Stimulated activated naive B cell treated with anti-CD40 and anti-IgM and Interleukin-4, amounts not matched to agents 10 μg/mL and 1 μg/mL and 100 μg/mL, for 72 hours (primary cell): ENCODE results near the gene HDC.

Experiments
- ATAC-seq, 2 donors: fragments of 150-1000 bp; cut with Tn5 transposase; replicated peaks; 2 replicates each; pipeline ENCODE4 v1.10.0; 2021; ENCODE audit warnings: moderate library complexity in 1 of 2
- DNase-seq: peaks from one replicate; pipeline ENCODE4 v3.0.0; 2021
- H3K27ac Mint-ChIP-seq: one replicate; pipeline ENCODE4 v1.8.0; 2022; ENCODE audit warnings: mild to moderate bottlenecking, mixed read lengths
- H3K27me3 Mint-ChIP-seq, 2 donors: one replicate each; pipeline ENCODE4 v1.8.0; 2022; ENCODE audit warnings: mixed read lengths in 2 of 2
- H3K36me3 Mint-ChIP-seq, 2 donors: one replicate each; pipeline ENCODE4 v1.8.0; 2022; ENCODE audit warnings: mixed read lengths in 2 of 2, mild to moderate bottlenecking in 1 of 2
- H3K4me1 Mint-ChIP-seq, 2 donors: one replicate each; pipeline ENCODE4 v1.8.0; 2022; ENCODE audit warnings: mixed read lengths in 2 of 2, mild to moderate bottlenecking in 1 of 2
- H3K4me3 Mint-ChIP-seq, 2 donors: one replicate each; pipeline ENCODE4 v1.8.0; 2022; ENCODE audit warnings: mild to moderate bottlenecking in 2 of 2, mixed read lengths in 2 of 2, moderate library complexity in 1 of 2
- H3K9me3 Mint-ChIP-seq, 2 donors: one replicate each; pipeline ENCODE4 v1.8.0; 2022; ENCODE audit warnings: mixed read lengths in 2 of 2, mild to moderate bottlenecking in 1 of 2

The HDC gene

GRCh38 chr15:50227076-50227475, 38.5 kb downstream of the HDC start:
- Mint-ChIP-seq H3K9me3 (no peaks in the 10 kb centered on the region), H3K4me1 (peaks cover 0 to 3% of the 10 kb centered on the region in 2 donors)
- DNase-seq = no peak

DNA sequence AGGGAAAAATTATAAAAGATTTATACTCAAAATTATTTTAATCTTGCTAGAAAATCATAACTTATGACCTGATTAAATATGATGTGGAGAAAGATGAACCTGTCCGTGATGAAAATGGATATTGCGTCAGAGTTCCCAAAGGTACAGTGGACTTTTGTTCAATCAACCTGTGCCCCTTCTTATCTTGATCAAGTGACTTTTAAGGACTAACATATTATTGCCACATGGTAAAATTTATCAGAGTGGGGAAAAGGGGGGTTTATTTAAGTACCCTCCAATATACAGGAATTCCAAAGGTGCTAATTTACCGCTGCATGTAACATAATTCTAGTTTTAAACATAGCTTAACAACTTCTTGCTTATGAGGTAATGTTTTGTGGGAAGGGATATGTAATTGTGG, 39.6 kb downstream of the HDC start:
- Mint-ChIP-seq H3K36me3 (peaks cover 0 to 5% of the 10 kb centered on the region in 2 donors), H3K27ac (no peak overlapping the region), H3K4me1 (peaks cover 0 to 4% of the 10 kb centered on the region in 2 donors), H3K9me3 (no peaks in the 10 kb centered on the region), H3K4me3 (no peak overlapping the region), H3K27me3 (no peaks in the 10 kb centered on the region)
- no peak for DNase-seq
- no peak for ATAC-seq

More at GRCh38 chr15:50227076-50227475, 38.5 kb downstream of the HDC start:
- no peaks in the 10 kb centered on the region for H3K27me3 Mint-ChIP-seq
- H3K36me3 Mint-ChIP-seq = peaks cover 0 to 5% of the 10 kb centered on the region in 2 donors
- H3K4me3 Mint-ChIP-seq = no peak overlapping the region
- H3K27ac Mint-ChIP-seq = no peak overlapping the region
- ATAC-seq = no peak

GRCh38 chr15:50225057-50225456, 40.5 kb downstream of the HDC start:
- H3K4me1 Mint-ChIP-seq = peaks cover 0 to 4% of the 10 kb centered on the region in 2 donors
- H3K36me3 Mint-ChIP-seq = peaks cover 0 to 5% of the 10 kb centered on the region in 2 donors
- no peak overlapping the region for H3K4me3 Mint-ChIP-seq
- H3K9me3 Mint-ChIP-seq = no peaks in the 10 kb centered on the region
- ATAC-seq (no peak), DNase-seq (no peak)
- no peak overlapping the region for H3K27ac Mint-ChIP-seq
- no peaks in the 10 kb centered on the region for H3K27me3 Mint-ChIP-seq

- Mint-ChIP-seq H3K9me3 (no peaks in the 10 kb centered on the region), H3K36me3 (peaks cover 0 to 5% of the 10 kb centered on the region in 2 donors)
- ATAC-seq = no peak
Observed at GRCh38 chr15:50224606-50225005, 40.9 kb downstream of the HDC start.

GRCh38 chr15:50222181-50222580, 43.3 kb downstream of the HDC start:
- H3K27ac Mint-ChIP-seq = no peak overlapping the region
- no peak overlapping the region for H3K4me3 Mint-ChIP-seq
- no peak for DNase-seq
- no peaks in the 10 kb centered on the region for H3K27me3 Mint-ChIP-seq
- no peaks in the 10 kb centered on the region for H3K36me3 Mint-ChIP-seq
- no peaks in the 10 kb centered on the region for H3K9me3 Mint-ChIP-seq
- peaks cover 0 to 4% of the 10 kb centered on the region in 2 donors for H3K4me1 Mint-ChIP-seq
- no peak for ATAC-seq

More at GRCh38 chr15:50224606-50225005, 40.9 kb downstream of the HDC start:
- Mint-ChIP-seq H3K4me3 (no peak overlapping the region), H3K4me1 (peaks cover 0 to 4% of the 10 kb centered on the region in 2 donors), H3K27me3 (no peaks in the 10 kb centered on the region), H3K27ac (no peak overlapping the region)
- DNase-seq = no peak

- no peaks in the 10 kb centered on the region for H3K27me3 Mint-ChIP-seq
- H3K4me3 Mint-ChIP-seq = no peak overlapping the region
- DNase-seq = no peak
- ATAC-seq = no peak
- H3K4me1 Mint-ChIP-seq = peaks cover 0 to 4% of the 10 kb centered on the region in 2 donors
- no peaks in the 10 kb centered on the region for H3K9me3 Mint-ChIP-seq
- H3K36me3 Mint-ChIP-seq = no peaks in the 10 kb centered on the region
- H3K27ac Mint-ChIP-seq = no peak overlapping the region
Observed at GRCh38 chr15:50219820-50220219, 45.7 kb downstream of the HDC start.

DNA sequence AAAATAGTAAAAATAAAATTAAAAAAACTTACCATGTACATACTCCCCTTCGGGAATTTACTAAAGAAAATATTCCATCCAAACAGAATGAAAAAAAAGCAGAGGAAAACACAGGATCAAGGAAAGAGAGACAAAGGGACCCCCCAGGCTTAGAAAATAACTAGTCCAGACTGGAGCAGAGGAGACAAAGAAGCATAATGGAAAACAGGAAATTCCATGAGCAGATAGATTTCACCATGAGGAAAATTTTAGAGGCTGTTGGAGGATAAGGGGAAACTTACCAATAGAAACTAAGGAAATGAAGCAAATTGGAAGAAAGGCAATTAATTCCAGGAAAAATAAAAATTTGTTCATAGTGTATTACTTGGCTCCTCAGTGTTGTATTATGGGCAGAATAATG, 46.8 kb downstream of the HDC start:
- no peak overlapping the region for H3K4me3 Mint-ChIP-seq
- no peaks in the 10 kb centered on the region for H3K27me3 Mint-ChIP-seq
- ATAC-seq (no peak), DNase-seq (no peak)
- H3K9me3 Mint-ChIP-seq = peaks cover 0 to 4% of the 10 kb centered on the region in 2 donors
- H3K27ac Mint-ChIP-seq = no peak overlapping the region
- peaks cover 0 to 4% of the 10 kb centered on the region in 2 donors for H3K4me1 Mint-ChIP-seq
- peaks cover 0 to 2% of the 10 kb centered on the region in 2 donors for H3K36me3 Mint-ChIP-seq

DNA sequence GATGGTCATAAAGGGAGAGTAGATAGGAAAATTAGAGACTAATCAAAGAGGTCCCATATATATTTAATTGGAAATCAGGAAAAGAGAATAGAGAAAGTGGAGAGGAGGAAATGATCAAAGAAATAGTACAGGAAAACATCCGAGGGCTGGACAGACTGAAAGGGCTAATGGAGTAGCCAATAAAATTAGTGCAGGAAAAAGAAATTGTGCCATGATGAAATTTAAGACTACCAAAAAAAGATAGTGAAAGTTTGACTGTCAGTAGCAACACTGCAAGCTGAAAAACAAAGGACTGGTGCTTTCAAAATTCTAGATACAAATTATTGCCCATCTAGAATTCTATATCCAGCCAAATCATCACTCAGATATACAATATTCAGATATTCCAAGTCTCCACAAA, 47.2 kb downstream of the HDC start:
- no peak for ATAC-seq
- Mint-ChIP-seq H3K4me1 (peaks cover 0 to 4% of the 10 kb centered on the region in 2 donors), H3K27me3 (no peaks in the 10 kb centered on the region), H3K36me3 (peaks cover 0 to 4% of the 10 kb centered on the region in 2 donors), H3K9me3 (peaks cover 0 to 5% of the 10 kb centered on the region in 2 donors), H3K4me3 (no peak overlapping the region), H3K27ac (no peak overlapping the region)
- DNase-seq = no peak

DNA sequence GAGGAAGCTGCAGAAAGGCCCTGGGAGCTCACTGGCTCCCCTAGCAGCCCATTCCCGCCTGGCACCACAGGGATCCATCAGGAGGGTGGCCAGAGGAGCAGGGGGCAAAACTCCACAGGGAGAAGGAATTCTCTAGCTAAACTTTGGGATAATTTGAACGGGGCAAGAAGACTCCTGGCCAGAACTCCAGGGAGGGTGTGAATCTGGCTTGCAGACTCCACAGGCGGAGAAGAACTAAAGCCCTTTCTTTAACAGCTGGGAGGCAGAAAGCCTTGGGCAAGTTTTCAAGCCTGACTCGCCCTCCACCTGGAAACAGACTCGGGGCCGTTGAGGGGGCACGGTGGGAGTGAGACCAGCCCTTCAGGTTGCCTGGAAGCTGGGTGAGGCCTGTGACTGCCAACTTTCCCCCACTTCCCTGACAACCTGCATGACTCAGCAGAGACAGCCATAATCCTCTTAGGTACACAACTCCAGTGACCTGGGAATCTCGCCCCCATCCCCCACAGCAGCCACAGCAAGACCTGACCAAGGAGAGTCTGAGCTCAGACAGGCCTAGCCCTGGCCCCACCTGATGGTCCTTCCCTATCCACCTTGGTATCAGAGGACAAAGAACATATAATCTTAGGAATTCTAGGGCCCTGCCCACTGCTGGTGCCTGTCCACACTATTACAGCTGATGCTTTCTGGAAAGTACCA, 54.9 kb downstream of the HDC start:
- DNase-seq (no peak), ATAC-seq (no peak)
- Mint-ChIP-seq H3K4me3 (no peak overlapping the region), H3K9me3 (peaks cover 18 to 21% of the 10 kb centered on the region in 2 donors), H3K4me1 (no peaks in the 10 kb centered on the region), H3K36me3 (peaks cover 23 to 25% of the 10 kb centered on the region in 2 donors), H3K27ac (peak overlapping the region; percentile 44), H3K27me3 (peaks cover 5 to 6% of the 10 kb centered on the region in 2 donors)

DNA sequence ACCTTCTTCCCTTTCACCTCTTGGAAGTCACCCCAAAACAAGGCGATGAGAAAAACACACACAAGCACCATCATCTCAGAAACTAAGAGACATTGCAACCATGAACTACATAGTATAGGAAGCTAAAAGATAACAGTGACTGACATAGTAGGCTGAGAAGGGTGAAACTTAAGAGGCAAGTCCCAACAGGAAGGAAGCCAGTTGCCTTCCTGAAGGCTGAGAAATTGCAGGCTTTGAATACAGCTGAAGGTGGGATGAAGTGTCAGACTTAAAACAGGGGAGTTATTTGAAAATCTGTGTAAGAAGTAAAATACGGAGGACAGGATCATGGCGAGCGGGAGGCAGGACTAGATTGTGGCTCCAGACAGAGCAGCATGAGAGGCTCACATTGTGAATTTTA, 55.7 kb downstream of the HDC start:
- Mint-ChIP-seq H3K27ac (no peak overlapping the region), H3K9me3 (peaks cover 18 to 21% of the 10 kb centered on the region in 2 donors), H3K4me1 (no peaks in the 10 kb centered on the region), H3K36me3 (peaks cover 23 to 25% of the 10 kb centered on the region in 2 donors), H3K4me3 (no peak overlapping the region), H3K27me3 (peaks cover 5 to 6% of the 10 kb centered on the region in 2 donors)
- ATAC-seq (no peak), DNase-seq (no peak)

- Mint-ChIP-seq H3K4me1 (no peaks in the 10 kb centered on the region), H3K27me3 (no peaks in the 10 kb centered on the region), H3K4me3 (no peak overlapping the region), H3K36me3 (peaks cover 7 to 19% of the 10 kb centered on the region in 2 donors), H3K27ac (no peak overlapping the region), H3K9me3 (peaks cover 2 to 3% of the 10 kb centered on the region in 2 donors)
- no peak for DNase-seq
- no peak for ATAC-seq
Observed at GRCh38 chr15:50206020-50206419, 59.5 kb downstream of the HDC start.

DNA sequence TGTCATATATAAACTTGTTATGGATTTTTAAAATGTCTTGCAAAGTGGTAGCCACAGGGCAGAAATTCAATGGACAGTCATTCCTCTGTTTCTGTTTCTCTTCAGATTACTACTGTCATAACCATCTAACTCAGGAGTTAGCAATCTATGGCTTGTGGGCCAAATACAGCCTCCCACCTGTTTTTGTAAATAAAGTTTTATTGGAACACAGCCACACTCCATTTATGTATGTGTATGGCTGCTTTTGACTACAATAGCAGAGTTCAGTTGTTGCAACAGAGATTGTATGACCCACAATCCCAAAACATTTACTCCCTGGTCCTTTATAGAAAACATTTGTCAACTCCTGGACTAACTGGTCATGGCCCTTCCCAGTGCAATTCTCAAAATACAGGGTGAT, 63.5 kb downstream of the HDC start:
- Mint-ChIP-seq H3K4me1 (no peaks in the 10 kb centered on the region), H3K9me3 (no peaks in the 10 kb centered on the region), H3K4me3 (no peak overlapping the region), H3K27me3 (no peaks in the 10 kb centered on the region), H3K36me3 (no peaks in the 10 kb centered on the region), H3K27ac (no peak overlapping the region)
- ATAC-seq (no peak), DNase-seq (no peak)

GRCh38 chr15:50192926-50193620, 72.5 kb downstream of the HDC start:
- peaks cover 14 to 29% of the 10 kb centered on the region in 2 donors for H3K4me1 Mint-ChIP-seq
- H3K27ac Mint-ChIP-seq = peak overlapping the region; percentile 16
- DNase-seq (no peak), ATAC-seq (no peak)
- H3K27me3 Mint-ChIP-seq = no peaks in the 10 kb centered on the region
- H3K9me3 Mint-ChIP-seq = peaks cover 0 to 2% of the 10 kb centered on the region in 2 donors
- peaks cover 5 to 6% of the 10 kb centered on the region in 2 donors for H3K36me3 Mint-ChIP-seq
- H3K4me3 Mint-ChIP-seq = no peak overlapping the region

- ATAC-seq (no peak), DNase-seq (no peak)
- Mint-ChIP-seq H3K4me3 (no peak overlapping the region), H3K36me3 (peaks cover 5 to 6% of the 10 kb centered on the region in 2 donors), H3K27me3 (no peaks in the 10 kb centered on the region), H3K4me1 (peaks cover 14 to 34% of the 10 kb centered on the region in 2 donors), H3K9me3 (peaks cover 0 to 2% of the 10 kb centered on the region in 2 donors), H3K27ac (no peak overlapping the region)
Observed at GRCh38 chr15:50192164-50192563, 73.4 kb downstream of the HDC start.
